Stimulated activated memory B cell treated with anti-CD40 and anti-IgM and Interleukin-4, amounts not matched to agents 10 μg/mL and 1 μg/mL and 100 μg/mL, for 72 hours (primary cell): ENCODE results near the gene BRIX1.
"Not testable (repeated sequence)": the region's sequence is repeated elsewhere in the genome, so short reads cannot be mapped to it uniquely, and the experiment has no call there.

Experiments
- ATAC-seq: fragments of 150-1000 bp; cut with Tn5 transposase; 2 replicates; pipeline ENCODE4 v1.10.0; 2021
- H3K27ac Mint-ChIP-seq: one replicate; pipeline ENCODE4 v1.8.0; 2022; ENCODE audit warnings: mild to moderate bottlenecking, mixed read lengths
- H3K27me3 Mint-ChIP-seq: one replicate; pipeline ENCODE4 v1.8.0; 2022; ENCODE audit warnings: mixed read lengths
- H3K36me3 Mint-ChIP-seq: one replicate; pipeline ENCODE4 v1.8.0; 2022; ENCODE audit warnings: mixed read lengths
- H3K4me1 Mint-ChIP-seq: one replicate; pipeline ENCODE4 v1.8.0; 2022; ENCODE audit warnings: mixed read lengths
- H3K4me3 Mint-ChIP-seq: one replicate; pipeline ENCODE4 v1.8.0; 2022; ENCODE audit warnings: mild to moderate bottlenecking, moderate library complexity, mixed read lengths
- H3K9me3 Mint-ChIP-seq: one replicate; pipeline ENCODE4 v1.8.0; 2022; ENCODE audit warnings: mixed read lengths

Gene BRIX1

DNA sequence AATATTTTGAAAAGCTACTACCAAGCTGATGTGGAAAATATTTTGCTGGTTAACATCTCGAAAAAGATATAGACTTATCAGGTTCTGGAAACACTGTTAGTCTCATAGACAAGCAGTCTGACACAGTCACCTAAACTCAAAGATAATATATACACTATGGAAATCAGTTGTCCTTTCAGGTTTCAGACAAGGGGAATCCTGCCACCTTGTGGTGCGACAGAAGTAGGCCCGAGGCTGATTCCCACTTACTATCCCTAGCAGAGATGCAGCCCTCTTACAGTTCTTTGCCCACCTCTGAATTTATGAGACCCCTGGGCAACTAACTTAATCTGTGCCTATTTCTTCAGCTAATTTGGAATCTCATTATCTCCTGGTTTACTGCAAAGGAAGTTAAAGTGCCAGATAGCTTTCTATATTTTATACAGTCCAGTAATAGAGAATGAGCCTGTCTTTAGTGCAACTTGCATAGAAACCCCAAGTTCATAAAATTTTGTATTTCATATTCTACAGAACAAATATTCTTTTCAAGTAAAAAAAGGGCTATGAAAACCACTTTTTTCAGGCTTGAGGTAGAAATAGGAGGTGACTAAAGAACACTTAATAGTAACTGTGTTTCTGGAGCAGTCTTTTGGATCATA lies 17.1 kb upstream of the BRIX1 start:
- no peaks in the 10 kb centered on the region for H3K27me3 Mint-ChIP-seq

DNA sequence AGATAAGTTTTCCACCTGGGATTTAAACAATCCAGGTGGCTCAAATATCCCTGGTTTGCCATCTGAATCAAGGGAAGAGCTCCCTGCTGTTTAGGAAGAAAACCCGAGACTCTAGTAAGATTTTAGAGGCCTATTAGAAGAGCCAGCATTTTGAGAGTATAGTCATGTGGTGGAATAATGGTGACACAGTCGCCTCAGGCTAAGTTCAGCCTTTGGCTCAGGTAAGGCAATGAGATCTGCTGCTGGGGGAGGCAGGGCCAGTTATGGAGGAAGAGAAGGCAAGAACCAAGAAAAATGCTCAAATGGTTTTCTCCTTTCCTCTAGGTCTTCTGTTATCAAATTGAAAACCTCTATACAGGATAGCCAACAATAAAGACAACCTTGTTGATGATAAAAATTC lies 16.4 kb upstream of the BRIX1 start:
- Mint-ChIP-seq H3K4me3 (no peak overlapping the region), H3K27me3 (no peaks in the 10 kb centered on the region), H3K27ac (no peak overlapping the region), H3K4me1 (no peaks in the 10 kb centered on the region), H3K36me3 (peaks cover 5% of the 10 kb centered on the region), H3K9me3 (no peaks in the 10 kb centered on the region)
- ATAC-seq = no peak

More for the DNA sequence above, 17.1 kb upstream of the BRIX1 start:
- peak; percentile 67 for ATAC-seq
- no peaks in the 10 kb centered on the region for H3K4me1 Mint-ChIP-seq
- H3K4me3 Mint-ChIP-seq = no peak overlapping the region
- H3K27ac Mint-ChIP-seq = no peak overlapping the region
- no peaks in the 10 kb centered on the region for H3K9me3 Mint-ChIP-seq
- H3K36me3 Mint-ChIP-seq = peaks cover 5% of the 10 kb centered on the region

DNA sequence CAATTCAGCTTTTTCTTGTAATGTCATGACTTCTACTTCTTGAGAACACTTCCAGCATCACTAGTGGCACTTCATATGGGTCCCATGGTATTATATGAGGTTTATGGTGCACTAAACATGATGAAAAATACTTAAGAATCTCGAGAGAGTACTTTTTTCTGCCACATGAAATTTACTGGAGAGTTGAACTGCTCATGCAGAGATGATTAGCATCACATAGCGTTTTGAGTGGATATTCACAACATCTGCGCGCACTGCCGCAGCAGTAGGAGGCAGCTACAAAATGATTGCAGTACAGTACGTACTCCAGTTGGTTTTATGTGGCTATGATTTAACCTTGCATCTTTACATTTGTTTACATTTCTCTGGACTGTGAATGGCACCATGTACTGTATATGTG lies 14.9 kb upstream of the BRIX1 start:
- ATAC-seq = no peak
- Mint-ChIP-seq H3K27ac (no peak overlapping the region), H3K4me1 (no peaks in the 10 kb centered on the region), H3K4me3 (no peak overlapping the region), H3K36me3 (peaks cover 5% of the 10 kb centered on the region), H3K9me3 (no peaks in the 10 kb centered on the region), H3K27me3 (no peaks in the 10 kb centered on the region)

DNA sequence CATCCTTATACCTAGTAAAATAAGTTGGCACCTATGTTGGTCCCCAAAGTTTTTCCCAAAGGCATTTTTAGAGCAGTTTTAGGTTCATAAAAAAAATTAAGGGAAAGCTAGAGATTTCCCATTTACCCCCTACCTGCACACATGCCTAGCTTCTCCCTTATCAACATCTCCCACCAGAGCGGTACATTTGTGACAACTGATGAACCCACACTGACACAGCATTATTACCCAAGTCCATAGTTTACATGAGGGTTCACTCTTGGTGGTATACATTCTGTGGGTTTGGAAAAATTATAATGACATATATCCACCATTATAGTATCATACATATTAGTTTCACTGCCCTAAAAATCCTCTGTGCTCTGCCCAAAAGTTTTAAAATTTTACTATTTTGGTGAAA lies 12.3 kb upstream of the BRIX1 start:
- H3K9me3 Mint-ChIP-seq = no peaks in the 10 kb centered on the region
- H3K36me3 Mint-ChIP-seq = peaks cover under 1% of the 10 kb centered on the region
- no peak overlapping the region for H3K27ac Mint-ChIP-seq
- H3K27me3 Mint-ChIP-seq = no peaks in the 10 kb centered on the region
- ATAC-seq = no peak
- H3K4me3 Mint-ChIP-seq = no peak overlapping the region
- no peaks in the 10 kb centered on the region for H3K4me1 Mint-ChIP-seq

DNA sequence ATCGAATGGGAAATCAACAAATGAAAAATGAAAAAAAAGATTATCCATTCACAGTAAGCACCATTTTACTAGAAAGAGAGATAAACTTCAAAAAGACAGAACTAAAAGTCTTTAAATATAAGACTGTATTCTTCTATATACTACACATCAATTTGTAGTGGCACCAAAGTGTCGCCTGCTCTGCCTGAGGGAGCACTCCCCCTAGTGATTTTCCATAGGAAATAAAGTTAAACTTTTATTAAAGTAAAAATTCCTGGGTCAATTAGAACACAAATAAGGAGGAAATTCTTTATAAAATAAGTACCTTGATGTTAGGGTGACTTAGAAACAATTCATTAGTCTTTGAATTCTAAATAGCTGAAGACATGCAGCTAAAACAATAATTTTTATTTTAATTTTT lies 9.9 kb upstream of the BRIX1 start:
- Mint-ChIP-seq H3K27ac (no peak overlapping the region), H3K27me3 (no peaks in the 10 kb centered on the region), H3K9me3 (no peaks in the 10 kb centered on the region), H3K4me1 (no peaks in the 10 kb centered on the region), H3K36me3 (peaks cover 20% of the 10 kb centered on the region), H3K4me3 (no peak overlapping the region)
- ATAC-seq = no peak

DNA sequence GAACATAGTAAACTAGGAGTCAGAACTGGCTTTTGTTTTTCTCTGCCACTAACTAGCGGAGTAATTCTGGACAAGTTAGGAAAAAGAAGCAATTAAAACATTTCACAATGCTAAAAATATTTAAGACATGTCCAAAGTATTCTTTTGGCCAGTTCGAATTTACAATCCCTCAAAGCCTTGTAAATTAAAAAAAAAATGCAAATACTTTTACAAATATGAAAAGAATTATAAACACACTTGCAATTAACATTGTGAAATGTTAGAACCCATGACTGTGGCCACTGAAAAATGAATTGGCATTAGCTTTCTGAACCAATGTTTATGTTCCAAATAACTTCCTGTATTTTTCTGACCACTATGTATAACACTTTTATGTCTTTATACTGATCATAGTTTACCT lies 2.4 kb upstream of the BRIX1 start:
- peaks cover 28% of the 10 kb centered on the region for H3K4me1 Mint-ChIP-seq
- no peak overlapping the region for H3K27ac Mint-ChIP-seq
- no peak overlapping the region for H3K4me3 Mint-ChIP-seq
- ATAC-seq = no peak
- no peaks in the 10 kb centered on the region for H3K27me3 Mint-ChIP-seq
- H3K9me3 Mint-ChIP-seq = no peaks in the 10 kb centered on the region
- peaks cover 37% of the 10 kb centered on the region for H3K36me3 Mint-ChIP-seq

DNA sequence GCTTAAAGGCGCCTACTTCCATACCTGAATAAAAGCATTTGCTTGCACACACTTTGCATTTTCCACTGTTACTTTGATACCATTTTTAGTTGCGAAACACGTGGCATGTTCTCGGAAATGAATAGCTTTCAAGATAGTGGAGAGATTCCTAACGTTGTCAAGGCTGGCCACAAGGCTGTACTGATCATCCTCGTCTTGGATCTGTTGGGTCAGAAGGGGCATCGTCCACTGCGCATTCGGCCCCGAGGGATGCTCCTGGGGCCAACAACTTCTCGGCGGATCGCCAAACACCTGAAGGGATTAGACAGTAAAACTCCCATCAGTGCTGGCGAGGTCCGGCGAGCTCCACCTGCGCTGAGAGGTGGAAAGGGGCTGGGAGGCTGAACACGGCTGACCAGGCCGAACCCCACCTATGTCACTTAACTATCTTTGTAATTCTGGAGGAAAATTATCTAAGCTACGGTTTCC lies 806 bp upstream of the BRIX1 start:
- peak; percentile 2 for ATAC-seq
- H3K9me3 Mint-ChIP-seq = no peaks in the 10 kb centered on the region
- peaks cover 25% of the 10 kb centered on the region for H3K36me3 Mint-ChIP-seq
- no peak overlapping the region for H3K4me3 Mint-ChIP-seq
- H3K27me3 Mint-ChIP-seq = no peaks in the 10 kb centered on the region
- no peak overlapping the region for H3K27ac Mint-ChIP-seq
- peaks cover 28% of the 10 kb centered on the region for H3K4me1 Mint-ChIP-seq

GRCh38 chr5:34915856-34916192 lies 313 bp downstream of the BRIX1 start:
- Mint-ChIP-seq H3K36me3 (peaks cover 23% of the 10 kb centered on the region), H3K27ac (no peak overlapping the region), H3K27me3 (no peaks in the 10 kb centered on the region), H3K9me3 (no peaks in the 10 kb centered on the region), H3K4me1 (peaks cover 28% of the 10 kb centered on the region), H3K4me3 (no peak overlapping the region)
- ATAC-seq = peak; percentile 9

DNA sequence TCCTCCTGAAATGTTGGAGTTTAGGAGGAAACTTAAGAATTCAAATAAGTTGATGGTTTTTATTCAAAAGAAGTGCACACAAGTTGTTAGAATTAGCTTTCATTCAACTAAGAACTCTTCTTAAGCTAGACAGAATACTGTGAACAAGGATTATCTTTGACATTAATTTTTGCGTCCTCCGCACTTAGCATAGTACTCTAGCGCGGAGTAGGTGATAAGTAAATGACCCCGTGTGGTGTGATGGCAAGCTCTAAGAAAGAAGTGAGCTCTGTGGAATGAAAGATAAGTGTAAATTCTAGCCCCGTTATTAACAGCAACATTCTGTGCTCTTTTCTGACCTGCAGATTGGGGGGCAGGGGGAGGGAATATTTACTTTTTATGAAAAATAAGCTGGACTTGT lies 1.0 kb downstream of the BRIX1 start:
- no peaks in the 10 kb centered on the region for H3K9me3 Mint-ChIP-seq
- H3K27me3 Mint-ChIP-seq = no peaks in the 10 kb centered on the region
- H3K4me3 Mint-ChIP-seq = no peak overlapping the region
- H3K27ac Mint-ChIP-seq = no peak overlapping the region
- peaks cover 19% of the 10 kb centered on the region for H3K36me3 Mint-ChIP-seq
- no peak for ATAC-seq
- peaks cover 28% of the 10 kb centered on the region for H3K4me1 Mint-ChIP-seq

DNA sequence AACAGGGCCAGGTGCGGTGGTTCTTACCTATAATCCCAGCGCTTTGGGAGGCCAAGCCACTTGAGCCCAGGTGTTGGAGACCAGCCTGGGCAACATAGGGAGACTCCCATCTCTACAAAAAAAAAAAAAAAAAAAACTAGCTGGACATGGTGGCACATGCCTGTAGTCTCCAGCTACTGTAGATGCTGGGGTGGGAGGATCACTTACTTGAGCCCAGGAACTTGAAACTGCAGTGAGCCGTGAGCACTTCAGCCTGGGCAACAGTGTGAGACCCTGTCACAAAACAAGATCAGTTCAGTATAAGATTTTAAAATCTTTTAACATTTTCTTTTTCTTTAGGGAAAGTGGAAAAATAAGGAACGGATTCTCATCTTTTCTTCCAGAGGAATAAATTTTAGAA lies 2.5 kb downstream of the BRIX1 start:
- H3K4me3 Mint-ChIP-seq = no peak overlapping the region
- H3K4me1 Mint-ChIP-seq = peaks cover 28% of the 10 kb centered on the region
- H3K27ac Mint-ChIP-seq = no peak overlapping the region
- no peaks in the 10 kb centered on the region for H3K9me3 Mint-ChIP-seq
- peaks cover 13% of the 10 kb centered on the region for H3K36me3 Mint-ChIP-seq
- ATAC-seq = no peak
- no peaks in the 10 kb centered on the region for H3K27me3 Mint-ChIP-seq

- no peak overlapping the region for H3K4me3 Mint-ChIP-seq
- peaks cover 18% of the 10 kb centered on the region for H3K36me3 Mint-ChIP-seq
- H3K9me3 Mint-ChIP-seq = no peaks in the 10 kb centered on the region
- no peak overlapping the region for H3K27ac Mint-ChIP-seq
- H3K27me3 Mint-ChIP-seq = no peaks in the 10 kb centered on the region
- no peak for ATAC-seq
- peaks cover 32% of the 10 kb centered on the region for H3K4me1 Mint-ChIP-seq
Observed at GRCh38 chr5:34919077-34919476, 3.6 kb downstream of the BRIX1 start.

DNA sequence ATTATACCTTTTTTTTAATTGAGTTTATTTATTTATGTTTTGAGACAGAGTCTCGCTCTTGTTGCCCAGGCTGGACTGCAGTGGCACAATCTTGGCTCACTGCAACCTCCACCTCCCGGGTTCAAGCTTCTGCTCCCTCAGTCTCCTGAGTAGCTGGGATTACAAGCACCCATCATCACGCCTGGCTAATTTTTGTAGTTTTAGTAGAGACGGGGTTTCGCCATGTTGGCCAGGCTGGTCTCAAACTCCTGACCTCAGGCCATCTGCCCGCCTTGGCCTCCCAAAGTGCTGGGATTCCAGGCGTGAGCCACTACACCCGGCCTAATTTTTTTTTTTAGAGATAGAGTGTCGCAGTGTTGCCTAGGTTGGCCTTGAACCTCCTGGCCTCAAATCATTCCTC lies 7.7 kb downstream of the BRIX1 start:
- Mint-ChIP-seq H3K4me1 (peaks cover 11% of the 10 kb centered on the region), H3K36me3 (peaks cover 37% of the 10 kb centered on the region), H3K27ac (peak overlapping the region; percentile 70)
- H3K4me3 Mint-ChIP-seq, H3K9me3 Mint-ChIP-seq, ATAC-seq, H3K27me3 Mint-ChIP-seq: not testable (repeated sequence)

DNA sequence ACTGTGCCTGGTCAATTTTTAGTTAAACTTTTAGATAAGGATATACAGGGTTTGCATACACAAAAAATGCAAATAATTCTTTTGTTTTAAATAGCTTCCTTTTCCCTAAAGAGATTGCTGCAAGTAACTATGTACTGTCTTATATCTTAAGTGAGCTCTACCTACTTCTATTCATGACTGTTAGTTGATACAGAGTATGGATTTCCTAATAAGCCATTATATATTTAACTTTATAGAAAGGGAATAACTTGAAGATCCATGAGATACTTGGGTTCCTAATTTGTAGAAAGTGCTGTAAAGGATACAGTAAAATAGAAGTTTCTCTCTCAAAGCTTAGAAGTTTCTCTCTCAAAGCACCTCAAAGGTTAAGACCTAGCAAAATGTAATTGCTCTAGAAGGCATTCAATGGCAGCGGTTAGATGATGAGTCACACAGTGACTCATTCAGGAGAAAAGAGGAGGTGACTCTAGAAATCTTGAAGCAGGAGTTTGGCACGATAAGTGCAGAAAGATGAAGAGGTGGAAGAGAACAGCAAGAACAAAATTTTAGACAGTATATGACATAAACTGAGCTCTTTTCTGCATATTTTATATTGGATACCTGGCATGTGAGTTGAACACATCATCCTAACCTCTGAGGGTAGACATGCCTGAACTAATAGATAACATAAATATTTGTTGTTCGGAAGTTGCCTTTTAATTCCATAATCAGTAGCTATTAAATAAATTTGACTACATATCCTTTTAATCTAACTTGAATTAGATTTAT lies 8.4 kb downstream of the BRIX1 start:
- Mint-ChIP-seq H3K36me3 (peaks cover 37% of the 10 kb centered on the region), H3K27ac (peak overlapping the region; percentile 70), H3K27me3 (no peaks in the 10 kb centered on the region), H3K4me3 (no peak overlapping the region), H3K4me1 (peaks cover 11% of the 10 kb centered on the region), H3K9me3 (no peaks in the 10 kb centered on the region)
- peak; percentile 81 for ATAC-seq

DNA sequence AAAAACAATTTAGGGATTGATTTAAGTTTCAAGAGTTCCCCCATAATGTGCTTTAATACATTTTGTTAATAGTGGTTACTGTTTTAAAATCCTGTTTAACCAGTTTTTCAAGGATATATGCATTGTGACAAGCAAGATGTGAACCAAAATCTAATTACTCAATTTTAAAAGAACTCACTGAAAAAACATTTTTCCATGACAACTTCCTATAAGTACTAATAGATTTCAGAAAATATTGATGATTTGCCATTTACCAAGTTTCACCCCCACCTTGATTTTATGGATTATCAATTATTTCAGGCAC lies 8.9 kb downstream of the BRIX1 start:
- Mint-ChIP-seq H3K9me3 (no peaks in the 10 kb centered on the region), H3K36me3 (peaks cover 37% of the 10 kb centered on the region), H3K4me3 (no peak overlapping the region), H3K27me3 (no peaks in the 10 kb centered on the region), H3K27ac (peak overlapping the region; percentile 70), H3K4me1 (peaks cover 11% of the 10 kb centered on the region)
- ATAC-seq = no peak

DNA sequence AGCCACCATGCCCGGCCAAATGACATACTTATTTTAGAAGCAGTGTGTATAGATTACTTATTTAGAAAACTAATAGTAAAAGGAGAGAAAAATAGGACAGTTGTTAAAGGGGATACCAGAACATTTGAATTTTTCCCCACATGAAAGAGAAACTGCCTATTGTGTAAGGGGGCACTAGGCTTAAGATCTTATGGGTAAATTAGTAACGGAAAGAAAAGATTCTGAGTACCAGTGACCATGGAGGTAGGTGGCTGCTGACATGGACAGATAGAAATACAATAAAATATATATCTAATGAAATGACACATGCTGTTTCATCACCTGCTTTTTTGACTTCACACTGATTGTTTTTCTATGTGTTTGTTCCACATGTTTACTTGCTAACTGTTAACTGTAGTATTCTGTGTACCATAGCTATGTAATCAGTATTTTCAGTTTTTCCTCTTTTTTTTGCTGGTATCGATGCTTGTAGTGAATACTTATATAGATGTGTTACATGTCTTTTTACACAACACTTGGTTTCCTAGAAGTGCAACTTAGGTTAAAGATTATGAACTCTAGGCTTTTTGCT lies 10.9 kb downstream of the BRIX1 start:
- Mint-ChIP-seq H3K36me3 (peaks cover 30% of the 10 kb centered on the region), H3K4me1 (peaks cover 21% of the 10 kb centered on the region), H3K27ac (no peak overlapping the region), H3K27me3 (no peaks in the 10 kb centered on the region), H3K4me3 (no peak overlapping the region), H3K9me3 (no peaks in the 10 kb centered on the region)
- ATAC-seq = no peak

DNA sequence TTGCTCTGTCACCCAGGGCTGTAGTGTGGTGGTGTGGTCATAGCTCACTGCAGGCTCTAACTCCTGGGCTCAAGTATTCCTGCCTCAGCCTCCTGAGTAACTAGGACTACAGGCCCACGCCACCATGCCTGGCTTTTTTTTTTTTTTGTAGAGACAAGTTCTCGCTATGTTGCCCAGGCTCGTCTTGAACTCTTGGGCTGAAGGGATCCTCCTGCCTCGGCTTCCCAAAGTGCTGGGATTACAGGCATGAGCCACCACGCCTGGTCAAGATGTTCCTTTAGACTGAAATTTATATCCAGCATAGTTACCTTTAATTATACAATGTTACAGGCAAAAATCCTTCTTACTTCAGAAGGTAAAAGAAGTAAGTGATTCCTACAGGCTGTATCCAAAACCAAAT lies 12.3 kb downstream of the BRIX1 start:
- H3K36me3 Mint-ChIP-seq = peaks cover 30% of the 10 kb centered on the region
- H3K27me3 Mint-ChIP-seq = no peaks in the 10 kb centered on the region
- no peaks in the 10 kb centered on the region for H3K9me3 Mint-ChIP-seq
- no peak overlapping the region for H3K27ac Mint-ChIP-seq
- peaks cover 27% of the 10 kb centered on the region for H3K4me1 Mint-ChIP-seq
- no peak for ATAC-seq
- H3K4me3 Mint-ChIP-seq = no peak overlapping the region
